ENCODE results near the gene BTBD6. TPM values are rescaled to one million over a fixed set of nuclear protein-coding genes. Genes with fewer than 3 reads are reported as not detected.

The BTBD6 gene
- polyA plus RNA-seq, 3 donors, result 30.8 to 38.3 (median 36.5) TPM

GRCh38 chr14:105210266-105211025 lies 37.9 kb upstream of the BTBD6 start:
- no peak for DNase-seq (ENCODE audit: low read depth in 3 of 3, low spot score in 2 of 3)

GRCh38 chr14:105211086-105211757 lies 37.1 kb upstream of the BTBD6 start:
- DNase-seq (ENCODE audit: low read depth in 3 of 3, low spot score in 2 of 3), result no peak

GRCh38 chr14:105211758-105212089 lies 36.6 kb upstream of the BTBD6 start:
- DNase-seq (ENCODE audit: low read depth in 3 of 3, low spot score in 2 of 3), result no peak

- no peak for DNase-seq (ENCODE audit: low read depth in 3 of 3, low spot score in 2 of 3)
These were observed 35.6 kb upstream of the BTBD6 start for GRCh38 chr14:105212541-105213300.

GRCh38 chr14:105213361-105213760 lies 35.0 kb upstream of the BTBD6 start:
- no peak for DNase-seq (ENCODE audit: low read depth in 3 of 3, low spot score in 2 of 3)

- DNase-seq (ENCODE audit: low read depth in 3 of 3, low spot score in 2 of 3), result no peak
These were observed 33.9 kb upstream of the BTBD6 start for GRCh38 chr14:105214324-105214915.

- DNase-seq (ENCODE audit: low read depth in 3 of 3, low spot score in 2 of 3), result no peak
These were observed 32.7 kb upstream of the BTBD6 start for GRCh38 chr14:105215602-105216001.

GRCh38 chr14:105216490-105217247 lies 31.7 kb upstream of the BTBD6 start:
- no peak for DNase-seq (ENCODE audit: low read depth in 3 of 3, low spot score in 2 of 3)

GRCh38 chr14:105217774-105218173 lies 30.6 kb upstream of the BTBD6 start:
- DNase-seq (ENCODE audit: low read depth in 3 of 3, low spot score in 2 of 3), result no peak

- DNase-seq (ENCODE audit: low read depth in 3 of 3, low spot score in 2 of 3), result no peak
These were observed 29.7 kb upstream of the BTBD6 start for GRCh38 chr14:105218611-105219010.

- no peak for DNase-seq (ENCODE audit: low read depth in 3 of 3, low spot score in 2 of 3)
These were observed 29.2 kb upstream of the BTBD6 start for GRCh38 chr14:105219043-105219612.

GRCh38 chr14:105219753-105220152 lies 28.6 kb upstream of the BTBD6 start:
- no peak for DNase-seq (ENCODE audit: low read depth in 3 of 3, low spot score in 2 of 3)

GRCh38 chr14:105220699-105221597 lies 27.4 kb upstream of the BTBD6 start:
- no peak for DNase-seq (ENCODE audit: low read depth in 3 of 3, low spot score in 2 of 3)

- DNase-seq (ENCODE audit: low read depth in 3 of 3, low spot score in 2 of 3), result no peak
These were observed 26.6 kb upstream of the BTBD6 start for GRCh38 chr14:105221598-105222178.

GRCh38 chr14:105223260-105223659 lies 25.1 kb upstream of the BTBD6 start:
- no peak for DNase-seq (ENCODE audit: low read depth in 3 of 3, low spot score in 2 of 3)

GRCh38 chr14:105223770-105224544 lies 24.4 kb upstream of the BTBD6 start:
- no peak for DNase-seq (ENCODE audit: low read depth in 3 of 3, low spot score in 2 of 3)

- no peak for DNase-seq (ENCODE audit: low read depth in 3 of 3, low spot score in 2 of 3)
These were observed 23.3 kb upstream of the BTBD6 start for GRCh38 chr14:105224845-105225570.

Data from right renal cortex interstitium (tissue), 3 donors.